ENCODE results near the gene UAP1L1.
"Not testable (repeated sequence)": the region's sequence is repeated elsewhere in the genome, so short reads cannot be mapped to it uniquely, and the experiment has no call there.

UAP1L1 gene

DNA sequence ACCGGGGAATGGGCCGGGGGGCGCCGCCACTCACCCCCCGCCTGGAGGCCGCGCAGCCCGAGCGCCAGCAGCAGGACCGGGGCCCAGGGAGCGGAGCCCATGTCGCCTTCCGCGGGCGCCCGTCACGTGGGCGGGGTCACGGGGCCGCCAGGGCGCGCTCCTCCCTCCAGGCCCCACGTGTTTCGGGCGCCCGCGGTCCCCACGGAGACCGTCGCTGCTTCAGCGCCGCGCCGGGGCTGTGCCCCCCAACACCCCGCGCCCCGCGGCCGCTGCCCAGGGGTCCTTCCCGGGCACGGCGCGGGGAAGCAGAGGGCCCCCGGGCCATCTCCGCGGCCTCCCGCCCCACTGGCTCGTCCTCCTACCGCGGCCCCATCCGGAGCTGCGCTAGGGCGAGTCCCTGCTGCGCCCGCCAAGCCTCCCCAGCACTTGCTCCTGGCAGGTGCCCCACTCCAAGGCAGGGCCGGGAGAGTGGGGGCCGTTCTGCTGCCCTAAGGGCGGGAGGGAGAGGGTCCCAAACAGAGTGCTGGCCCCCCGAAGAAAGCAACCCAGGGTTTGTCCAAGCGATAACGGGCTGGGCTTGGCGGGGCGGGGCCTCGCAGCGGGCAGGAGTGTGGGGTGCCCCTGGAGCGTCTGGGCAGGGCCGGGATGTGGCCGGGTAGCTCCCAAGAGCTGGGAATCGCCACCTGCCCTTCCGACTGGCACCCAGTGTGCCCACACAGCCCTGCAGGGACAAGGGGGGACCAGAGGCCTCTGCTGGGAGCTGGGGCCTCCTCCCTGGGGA is 37.5 kb downstream of the UAP1L1 start, which contains the start of gene DPP7:
Gene DPP7, minus strand, starts transcription at position 121 of the 781 bp plus-strand sequence. Its CDS starts 20 bp downstream, at position 101.
- peak; percentile 61 for DNase-seq (ENCODE audit: low spot score)

DNA sequence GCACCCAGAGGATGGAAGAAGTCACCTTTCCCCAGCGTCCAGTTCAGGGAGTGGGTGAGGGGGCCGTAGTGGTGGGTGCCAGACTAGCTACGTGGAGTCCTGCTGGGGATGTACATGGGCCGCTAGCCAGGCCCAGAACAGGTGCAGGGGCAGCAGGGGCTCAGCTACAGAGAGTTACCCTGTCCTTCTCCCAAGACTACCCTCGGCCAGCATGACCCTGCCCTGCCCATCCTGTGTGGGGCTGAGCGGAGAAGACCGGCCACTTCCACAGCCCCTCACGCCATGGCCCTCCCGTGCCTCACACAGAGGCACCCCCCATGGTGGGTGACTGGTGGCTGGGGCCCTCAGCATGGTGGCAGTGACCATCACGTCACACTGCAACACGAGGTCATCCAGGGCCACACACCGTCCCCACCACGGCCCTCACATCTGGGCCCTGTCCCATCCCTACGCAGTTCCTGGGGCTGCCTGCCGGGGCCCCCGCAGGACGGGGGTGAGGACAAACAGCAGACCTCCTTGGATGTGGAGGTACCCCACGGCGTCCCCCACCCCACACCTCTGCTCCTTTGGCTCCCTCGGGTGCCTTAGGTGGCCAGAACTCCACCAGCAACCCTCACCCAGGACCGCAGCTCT is 38.2 kb downstream of the UAP1L1 start:
- no peak for DNase-seq (ENCODE audit: low spot score)

DNA sequence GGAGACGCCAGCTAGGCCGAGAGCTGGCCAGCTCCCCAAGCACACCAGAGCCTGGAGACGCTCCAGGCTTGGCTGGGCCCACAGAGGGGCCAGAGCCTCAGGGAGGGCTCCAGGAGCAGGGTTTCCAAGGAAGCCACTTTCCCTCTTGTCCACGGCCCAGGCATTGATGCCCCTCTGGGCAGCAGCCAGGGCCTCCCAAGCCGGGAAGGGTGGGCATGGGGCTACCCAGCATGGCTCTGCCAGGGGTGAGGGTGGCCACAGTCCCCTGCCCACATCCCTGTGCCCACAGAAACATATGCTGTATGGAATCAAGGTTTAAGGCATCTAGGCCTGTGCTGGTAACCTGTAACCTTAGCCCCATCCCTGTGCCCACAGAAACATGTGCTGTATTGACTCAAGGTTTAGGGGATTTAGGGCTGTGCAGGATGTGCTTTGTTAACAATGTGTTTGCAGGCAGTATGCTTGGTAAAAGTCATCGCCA is 38.8 kb downstream of the UAP1L1 start:
- DNase-seq (ENCODE audit: low spot score): no peak

DNA sequence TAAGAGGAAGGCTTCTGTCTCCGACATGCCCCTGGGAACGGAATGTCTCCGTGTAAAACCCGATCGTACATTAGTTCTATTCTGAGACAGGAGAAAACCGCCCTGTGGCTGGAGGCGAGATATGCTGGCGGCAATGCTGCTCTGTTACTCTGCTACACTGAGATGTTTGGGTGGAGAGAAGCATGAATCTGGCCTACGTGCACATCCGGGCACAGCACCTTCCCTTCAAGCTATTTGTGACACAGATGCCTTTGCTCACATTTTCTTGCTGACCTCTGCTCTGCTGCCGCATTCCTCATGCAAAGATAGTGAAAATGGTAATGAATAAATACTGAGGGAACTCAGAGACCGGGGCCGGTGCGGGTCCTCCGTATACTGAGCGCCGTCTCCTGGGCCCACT is 39.4 kb downstream of the UAP1L1 start:
- no peak for DNase-seq (ENCODE audit: low spot score)

DNA sequence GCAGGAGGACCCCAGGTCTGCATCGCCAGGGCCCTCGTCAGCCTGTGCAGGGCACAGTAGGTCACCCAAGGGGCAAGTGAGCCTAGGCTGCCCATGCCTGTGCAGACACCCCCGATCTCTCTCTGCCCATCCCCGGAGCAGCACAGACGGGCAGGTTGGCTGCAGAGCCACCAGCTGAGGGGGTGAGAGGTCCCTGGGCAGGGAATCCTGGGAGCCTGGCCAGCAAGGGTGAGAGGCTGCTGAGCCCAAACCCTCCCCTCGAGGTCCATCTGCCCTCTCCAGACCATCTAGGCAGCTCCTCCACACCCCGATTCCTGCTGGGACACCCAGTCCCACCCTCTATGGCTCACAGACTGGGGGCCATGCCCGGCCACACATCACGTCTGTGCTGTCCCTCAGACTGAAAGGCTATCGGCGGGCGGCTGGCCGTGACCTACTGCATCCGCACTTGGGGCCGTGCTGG is 40.0 kb downstream of the UAP1L1 start:
- DNase-seq (ENCODE audit: low spot score): no peak

DNA sequence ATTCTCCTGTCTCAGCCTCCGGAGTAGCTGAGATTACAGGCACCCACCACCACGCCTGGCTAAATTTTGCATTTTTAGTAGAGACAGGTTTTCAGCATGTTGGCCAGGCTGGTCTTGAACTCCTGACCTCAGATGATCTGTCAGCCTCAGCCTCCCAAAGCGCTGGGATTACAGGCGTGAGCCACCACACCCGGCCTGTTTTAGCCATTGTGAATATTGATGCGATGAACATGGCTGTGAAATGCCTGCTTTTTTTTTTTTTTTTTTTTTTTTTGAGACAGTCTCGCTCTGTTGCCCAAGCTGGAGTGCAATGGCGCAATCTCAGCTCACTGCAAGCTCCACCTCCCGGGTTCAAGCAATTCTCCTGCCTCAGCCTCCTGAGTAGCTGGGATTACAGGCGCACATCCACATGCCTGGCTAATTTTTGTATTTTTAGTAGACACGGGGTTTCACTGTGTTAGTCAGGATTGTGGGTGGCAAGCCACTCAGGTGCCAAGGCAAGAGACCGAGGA is 40.8 kb downstream of the UAP1L1 start:
- not testable (repeated sequence) for DNase-seq (ENCODE audit: low spot score)

DNA sequence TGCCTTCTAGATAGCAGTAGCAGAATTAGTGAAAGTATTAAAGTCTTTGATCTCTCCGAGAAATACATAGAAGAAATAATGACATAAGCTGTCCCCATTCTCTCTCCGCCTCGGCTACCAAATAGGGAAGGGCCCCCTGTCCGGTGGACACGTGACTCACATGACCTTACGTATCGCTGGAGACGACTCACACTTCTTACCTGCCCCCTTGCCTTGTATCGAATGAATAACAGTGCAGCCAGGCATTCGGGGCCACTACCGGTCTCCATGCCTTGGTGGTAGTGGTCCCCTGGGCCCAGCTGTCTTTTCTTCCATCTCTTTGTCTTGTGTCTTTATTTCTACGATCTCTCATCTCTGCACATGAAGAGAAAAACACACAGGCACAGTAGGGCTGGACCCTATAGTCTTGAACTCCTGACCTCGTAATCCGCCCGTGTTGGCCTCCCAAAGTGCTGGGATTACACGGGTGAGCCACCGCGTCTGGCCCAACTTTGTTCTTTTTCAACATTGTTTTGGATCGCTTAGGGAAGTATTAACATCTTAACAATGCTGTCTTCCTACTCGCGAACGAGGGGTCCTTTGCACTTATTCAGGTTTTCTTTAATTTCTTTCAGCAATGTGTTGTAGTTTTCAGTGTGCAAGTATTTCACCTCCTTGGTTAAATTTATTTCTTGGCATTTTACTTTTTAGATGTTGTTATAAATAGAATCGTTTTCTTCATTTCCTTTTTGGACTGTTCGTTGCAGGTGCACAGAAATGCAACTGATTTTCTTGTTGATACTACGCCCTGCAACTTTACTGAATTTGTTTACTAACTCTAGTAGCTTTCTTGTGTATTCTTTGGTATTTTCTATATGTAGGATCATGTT is 44.8 kb downstream of the UAP1L1 start:
- DNase-seq (ENCODE audit: low spot score): not testable (repeated sequence)

DNA sequence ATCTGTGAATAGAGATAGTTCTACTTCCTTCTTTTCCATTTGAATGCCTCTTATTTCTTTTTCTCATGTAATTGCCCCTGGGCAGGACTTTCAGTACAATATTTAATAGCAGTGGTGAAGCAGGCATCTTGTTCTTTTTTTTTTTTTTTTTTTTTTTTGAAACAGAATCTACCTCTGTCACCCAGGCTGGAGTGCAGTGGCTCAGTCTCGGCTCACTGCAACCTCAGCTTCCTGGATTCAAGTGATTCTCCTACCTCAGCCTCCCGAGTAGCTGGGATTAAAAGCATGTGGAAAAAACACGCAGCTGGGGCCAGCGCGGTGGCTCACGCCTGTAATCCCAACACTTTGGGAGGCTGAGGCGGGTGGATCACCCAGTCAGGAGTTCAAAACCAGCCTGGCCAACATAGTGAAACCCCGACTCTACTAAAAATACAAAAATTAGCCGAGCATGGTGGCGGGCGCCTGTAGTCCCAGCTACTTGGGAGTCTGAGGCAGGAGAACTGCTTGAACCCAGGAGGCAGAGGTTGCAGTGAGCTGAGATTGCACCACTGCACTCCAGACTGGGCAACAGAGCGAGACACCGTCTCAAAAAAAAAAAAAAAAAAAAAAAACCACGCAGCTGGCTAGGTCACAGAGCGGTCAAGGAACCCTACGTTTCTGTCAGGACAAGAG is 45.6 kb downstream of the UAP1L1 start:
- not testable (repeated sequence) for DNase-seq (ENCODE audit: low spot score)

DNA sequence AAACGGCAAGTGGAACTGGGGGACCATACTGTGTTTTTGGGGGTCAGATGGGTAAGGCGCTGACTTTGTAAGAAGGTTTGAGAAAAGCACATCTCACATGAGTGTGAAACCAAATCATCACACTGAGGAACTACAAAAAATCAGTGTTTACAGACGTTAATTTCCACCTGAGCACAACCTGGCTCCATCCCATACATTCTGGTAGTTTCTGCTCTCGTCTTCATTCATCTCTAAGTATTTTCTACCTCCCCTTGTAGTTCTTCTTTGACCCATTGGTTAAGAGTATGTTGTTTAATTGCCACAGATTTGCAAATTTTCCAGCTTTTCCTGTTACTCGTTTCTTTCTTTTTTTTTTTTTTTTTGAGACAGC is 46.1 kb downstream of the UAP1L1 start:
- no peak for DNase-seq (ENCODE audit: low spot score)

DNA sequence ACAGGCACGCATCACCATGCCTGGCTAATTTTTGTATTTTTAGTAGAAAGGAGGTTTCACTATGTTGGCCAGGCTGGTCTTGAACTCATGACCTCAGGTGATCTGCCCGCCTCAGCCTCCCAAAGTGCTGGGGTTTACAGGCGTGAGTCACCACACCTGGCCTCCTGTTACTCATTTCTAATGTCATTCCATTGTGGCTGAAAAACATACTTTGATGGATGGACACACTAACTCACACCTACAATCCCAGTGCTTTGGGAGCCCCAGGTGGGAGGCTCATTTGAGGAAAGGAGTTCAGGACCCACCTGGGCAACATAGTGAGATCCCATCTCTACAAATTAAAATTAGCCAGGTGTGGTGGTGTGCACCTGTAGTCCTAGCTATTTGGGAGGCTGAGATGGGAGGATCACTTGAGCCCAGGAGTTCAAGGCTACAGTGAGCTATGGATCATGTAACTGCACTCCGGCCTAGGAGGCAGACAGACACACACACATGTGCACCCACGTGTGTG is 46.7 kb downstream of the UAP1L1 start:
- DNase-seq (ENCODE audit: low spot score): not testable (repeated sequence)

DNA sequence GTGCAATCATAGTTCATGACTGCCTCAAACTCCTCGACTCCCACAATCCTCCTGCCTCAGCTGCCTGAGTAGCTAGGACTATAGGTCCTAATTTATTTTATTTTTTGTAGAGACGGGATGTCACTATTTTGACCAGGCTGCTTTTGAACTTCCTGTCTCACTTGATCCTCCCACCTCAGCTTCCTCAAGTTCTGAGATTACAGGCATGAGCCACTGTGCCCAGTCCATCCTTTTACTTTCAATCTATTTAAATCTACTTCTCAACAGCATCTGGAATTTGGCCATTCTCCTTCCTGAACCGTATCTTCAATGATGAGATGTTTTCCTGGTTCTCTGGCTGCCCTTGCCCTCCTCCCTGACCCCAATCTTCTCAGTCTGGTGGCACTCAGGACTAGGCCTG is 49.5 kb downstream of the UAP1L1 start:
- DNase-seq (ENCODE audit: low spot score): no peak

DNA sequence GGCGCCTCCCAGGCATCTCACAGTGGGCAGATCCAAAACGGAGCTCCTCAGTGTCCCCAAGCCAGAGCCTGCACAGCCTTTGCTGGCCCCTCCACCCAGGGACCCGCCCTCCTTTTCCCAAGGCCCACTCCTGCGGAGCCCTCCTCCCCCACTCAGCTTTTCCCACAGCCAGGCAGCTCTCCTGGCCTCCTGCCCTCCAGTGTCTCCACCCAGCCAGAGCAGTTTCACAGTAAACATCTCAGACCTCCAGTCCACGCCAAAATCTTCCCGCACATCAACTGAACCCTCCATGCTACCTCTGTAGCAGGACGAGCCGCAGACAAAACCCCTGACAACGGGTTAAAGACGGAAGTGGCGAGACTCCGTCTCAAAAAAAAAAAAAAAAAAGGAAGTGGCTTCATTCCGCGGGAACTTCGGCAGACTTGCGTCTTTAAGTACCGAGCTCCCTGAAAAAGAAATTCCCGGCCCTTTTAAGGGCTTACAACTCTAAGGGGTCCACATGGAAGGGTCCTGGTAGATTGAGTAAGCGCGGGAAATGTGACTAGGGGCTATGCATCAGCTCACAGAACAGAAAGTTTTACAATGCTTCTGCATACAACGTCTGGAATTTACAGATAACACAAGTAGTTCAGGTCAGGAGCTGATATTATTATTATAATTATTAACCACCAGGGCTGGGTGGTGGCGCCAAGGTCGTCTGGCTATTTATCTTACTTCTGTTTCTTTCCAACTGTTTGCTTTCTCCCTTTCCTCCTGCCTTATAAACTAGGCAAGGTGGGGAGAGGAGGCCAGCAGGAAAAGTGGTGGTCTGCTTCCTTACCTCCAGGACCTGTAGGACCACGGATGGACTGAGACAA is 50.2 kb downstream of the UAP1L1 start:
- DNase-seq (ENCODE audit: low spot score): no peak

DNA sequence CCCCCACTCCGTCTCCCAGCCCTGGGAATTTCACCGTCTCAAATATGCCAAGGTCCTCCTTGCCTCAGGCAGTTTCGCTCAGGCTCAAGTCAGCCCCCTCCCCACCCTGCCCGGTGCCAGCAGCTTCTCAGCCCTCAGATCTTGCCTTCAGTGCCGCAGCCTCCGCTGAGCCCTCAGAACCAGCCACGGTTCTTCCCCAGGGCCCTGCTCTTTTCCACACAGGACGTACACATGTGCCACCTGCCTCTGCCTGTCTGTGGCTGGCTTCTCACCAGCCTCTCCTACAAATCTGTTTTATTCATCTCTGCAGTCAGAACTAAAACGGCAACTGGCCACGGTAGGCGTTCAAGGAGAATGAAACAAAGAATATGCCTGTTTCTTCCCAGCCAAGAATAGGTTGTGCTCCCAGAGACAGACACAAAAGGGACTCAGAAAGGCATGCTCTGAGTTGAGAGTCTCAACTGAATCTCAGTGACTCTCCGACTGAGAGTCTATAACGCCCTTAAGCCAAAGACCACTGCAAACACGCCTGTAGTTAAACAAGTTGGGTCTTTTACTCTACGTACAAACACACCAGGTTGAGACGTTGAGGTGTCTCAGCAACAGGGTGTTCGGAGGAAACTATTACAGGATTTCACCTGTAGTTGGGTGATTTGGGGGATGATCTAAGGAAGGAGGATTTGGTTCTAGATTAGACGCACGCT is 51.0 kb downstream of the UAP1L1 start:
- peak; percentile 75 for DNase-seq (ENCODE audit: low spot score)

DNA sequence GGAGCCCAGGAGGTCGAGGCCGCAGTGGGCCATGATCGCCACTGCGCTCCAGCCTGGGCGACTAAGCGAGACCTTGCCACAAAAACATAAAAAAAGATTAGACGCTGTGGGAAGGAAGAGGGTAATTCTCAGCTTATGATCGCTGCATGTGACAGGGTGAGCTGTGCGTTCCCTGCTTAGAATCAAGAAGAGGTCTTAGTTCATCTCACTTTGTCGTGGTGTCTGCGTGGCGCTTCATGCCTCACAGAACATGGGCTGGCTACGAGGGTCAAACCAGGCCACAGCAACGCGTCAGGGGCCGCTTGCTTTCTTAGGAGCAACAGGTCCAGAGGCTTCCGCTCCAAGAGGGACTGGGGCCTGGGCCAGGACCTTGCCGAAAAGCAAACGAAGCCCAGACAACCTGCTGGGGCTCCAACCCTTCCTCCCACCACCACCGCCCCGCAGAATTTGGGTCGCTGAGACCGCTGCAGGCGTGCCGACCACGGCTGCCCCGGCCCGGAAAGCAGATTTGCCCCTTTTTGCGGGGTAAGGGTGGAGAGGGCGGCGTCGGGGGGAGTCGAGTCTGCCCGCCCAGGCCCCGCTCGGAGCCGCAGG is 51.6 kb downstream of the UAP1L1 start:
- DNase-seq (ENCODE audit: low spot score): no peak

DNA sequence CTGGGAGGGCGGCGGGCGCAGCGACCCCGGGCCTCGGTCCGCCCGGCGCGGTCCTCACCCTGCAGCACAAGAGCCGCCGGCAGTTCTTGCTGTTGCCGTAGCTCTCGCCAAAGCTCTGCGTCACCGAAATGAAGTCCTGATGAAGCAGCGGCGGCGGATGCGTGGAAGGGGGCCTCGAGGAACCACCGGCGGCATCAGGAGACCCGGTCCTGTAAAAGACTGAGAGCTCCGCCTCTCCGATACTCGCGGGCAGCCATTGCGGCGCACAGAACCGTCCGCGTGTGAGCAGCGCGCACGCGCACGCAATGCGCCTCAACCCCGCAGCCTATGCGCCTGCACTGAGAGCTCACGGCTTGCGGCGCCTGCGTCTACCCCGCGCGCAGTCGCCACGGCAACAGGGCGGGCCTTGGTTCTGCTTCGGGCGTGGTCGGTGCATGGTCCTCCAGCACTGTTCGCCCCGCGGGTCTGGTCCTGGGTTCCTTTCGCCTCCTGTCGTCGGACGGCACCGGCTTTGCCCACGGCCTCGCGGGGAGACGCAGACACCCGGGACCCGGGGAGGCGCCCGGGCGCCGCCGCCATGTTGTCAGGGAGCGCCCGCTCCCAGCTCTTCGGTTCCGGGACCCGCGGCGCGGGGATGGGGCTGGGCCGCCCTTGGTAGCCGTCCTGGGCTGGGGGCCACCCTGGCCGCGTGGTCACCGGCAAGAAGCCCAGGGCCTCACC is 52.3 kb downstream of the UAP1L1 start:
- peak; percentile 96 for DNase-seq (ENCODE audit: low spot score)

DNA sequence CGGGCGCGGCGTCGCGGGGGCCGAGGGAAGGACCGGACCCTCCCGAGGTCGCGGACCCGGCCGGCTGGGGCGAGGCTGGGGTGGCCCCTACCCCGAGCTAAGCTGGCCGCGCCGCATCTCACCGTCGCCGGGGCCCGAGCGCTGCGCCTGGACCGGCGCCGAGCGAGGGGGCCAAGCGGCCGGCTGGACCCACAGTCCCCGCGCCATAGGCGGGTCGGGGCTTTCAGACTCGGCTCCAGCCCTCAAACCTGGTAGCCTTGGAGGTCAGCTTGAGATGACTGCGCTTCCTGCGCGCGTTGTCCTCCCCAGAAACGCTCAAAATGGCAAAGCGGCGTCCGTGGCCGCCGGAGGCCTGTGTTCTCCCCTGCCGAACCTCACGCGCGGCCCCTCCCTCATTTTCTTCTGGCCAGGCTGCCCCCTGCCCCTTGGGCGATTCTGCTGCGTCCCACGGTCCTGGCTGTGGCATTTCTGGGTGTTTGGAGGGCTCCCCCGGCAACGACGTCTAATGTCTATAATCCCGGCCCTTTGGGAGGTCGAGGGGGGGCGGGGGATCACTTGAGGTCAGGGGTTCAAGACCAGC is 52.9 kb downstream of the UAP1L1 start:
- no peak for DNase-seq (ENCODE audit: low spot score)
